Aorta (tissue), 5 donors: ENCODE data around the gene CMSS1. TPM values are rescaled to one million over a fixed set of nuclear protein-coding genes. Genes with fewer than 3 reads are reported as not detected.

Experiments
- ATAC-seq: fragments of 200-7000 bp; cut with Tn5 transposase; one replicate; pipeline ENCODE4 v1.9.1; 2022; ENCODE audit warnings: moderate library complexity; ENCODE audit not compliant: low FRiP score
- DNase-seq, 2 donors: peaks; one replicate each; pipeline ENCODE4 v3.0.0-alpha.2; 2020
- H3K27ac ChIP-seq, 2 donors: one replicate each; pipeline ENCODE4 v1.5.1; 2013; ENCODE audit warnings: low read length in 2 of 2, mild to moderate bottlenecking in 2 of 2, moderate library complexity in 2 of 2, control low read depth in 1 of 2, inconsistent platforms in 1 of 2, low read depth in 1 of 2
- H3K27me3 ChIP-seq, 2 donors: one replicate each; pipeline ENCODE4 v1.6.1; 2013; ENCODE audit warnings: control low read depth in 1 of 2, low read length in 1 of 2, mild to moderate bottlenecking in 1 of 2, moderate library complexity in 1 of 2; ENCODE audit not compliant: insufficient read depth in 2 of 2, control insufficient read depth in 1 of 2
- H3K36me3 ChIP-seq, 2 donors: one replicate each; pipeline ENCODE4 v1.6.1; 2013; ENCODE audit warnings: control low read depth in 1 of 2, low read length in 1 of 2, mild to moderate bottlenecking in 1 of 2; ENCODE audit not compliant: insufficient read depth in 2 of 2, control insufficient read depth in 1 of 2
- H3K4me1 ChIP-seq, 2 donors: one replicate each; pipeline ENCODE4 v1.6.1; 2013; ENCODE audit warnings: low read length in 2 of 2, control low read depth in 1 of 2, mild to moderate bottlenecking in 1 of 2, moderate library complexity in 1 of 2; ENCODE audit not compliant: insufficient read depth in 2 of 2, control insufficient read depth in 1 of 2
- H3K4me3 ChIP-seq, 2 donors: one replicate each; pipeline ENCODE4 v1.5.1; 2013; ENCODE audit warnings: low read length in 2 of 2, control low read depth in 1 of 2, mild to moderate bottlenecking in 1 of 2
- H3K9me3 ChIP-seq: one replicate; pipeline ENCODE4 v1.6.1; 2013; ENCODE audit warnings: mild to moderate bottlenecking, low read length; ENCODE audit not compliant: control insufficient read depth
- WGBS, 2 donors: extraction: QIAGEN DNeasy Blood & Tissue Kit; methylation state at CpG; one replicate each; pipeline ENCODE4 v1.1.7; 2013; 5-methylcytosine and 5-hydroxymethylcytosine counted together
- intact Hi-C, 2 donors: fragments of 100-400 bp; cut with DNase I; formaldehyde crosslinking; loops; one replicate each; pipeline versions ENCODE4 v1.14.2 to v1.15.0; 2022
- polyA plus RNA-seq, 2 donors: library from polyadenylated mRNA; stranded (reverse); fragments of 200-250 nt; gene quantifications; one replicate each; pipeline ENCODE4 v1.2.3, GENCODE V29; 2013
- total RNA-seq, 2 donors: library from RNA; stranded (reverse); fragmentation: NEBNext Ultra II Directional; extraction: Animal tissue kit (Norgen Biotek cat#: 25700); gene quantifications; one replicate each; pipeline ENCODE4 v1.2.1, GENCODE V29; 2021
- donor health status: healthy with polysubstance abuse.
- donor health status: Bipolar disorder and iron deficiency.
- donor health status: DM: no; HTN: no; CAD: no.
- donor health status: DM: no; HTN: no; CAD: no.
- donor health status: DM: yes; HTN: yes; CAD: no.

The CMSS1 gene
- total and polyA plus RNA-seq, 4 donors = 21.3 to 36.3 (median 33.3) TPM

GRCh38 chr3:99960123-99960878 is 142.6 kb downstream of the CMSS1 start:
- ATAC-seq (no peak), DNase-seq (no peak)
- H3K4me1 ChIP-seq = peaks cover 7 to 14% of the 10 kb centered on the region in 2 donors
- H3K9me3 ChIP-seq = no peaks in the 10 kb centered on the region
- intact Hi-C loops = loop anchor here (5.0 to 10.0 kb wide), 4 partner anchors 72 to 294 kb away; no protein-coding TSS in a partner anchor
- no peaks in the 10 kb centered on the region for H3K36me3 ChIP-seq
- whole genome bisulfite sequencing, 2 donors = 24 to 27% methylated on average over 5 of the region's 5 CpGs
- no peak overlapping the region for H3K4me3 ChIP-seq
- no peaks in the 10 kb centered on the region for H3K27me3 ChIP-seq
- peak overlapping the region; percentile 28 to 73 for H3K27ac ChIP-seq

GRCh38 chr3:99960941-99961340 is 143.3 kb downstream of the CMSS1 start:
- H3K27ac ChIP-seq = peak overlapping the region; percentile 74 to 87
- no peak for DNase-seq

GRCh38 chr3:99961756-99962515 is 144.3 kb downstream of the CMSS1 start:
- ATAC-seq (no peak), DNase-seq (no peak)
- H3K36me3 ChIP-seq = no peaks in the 10 kb centered on the region
- H3K4me1 ChIP-seq = peaks cover 11 to 15% of the 10 kb centered on the region in 2 donors
- H3K4me3 ChIP-seq = no peak overlapping the region
- H3K27ac ChIP-seq = peak overlapping the region; percentile 19 to 88
- 69 to 72% methylated on average over 7 of the region's 7 CpGs for WGBS, 2 donors
- intact Hi-C loops = loop anchor here (5.0 to 10.0 kb wide), 4 partner anchors 70 to 293 kb away; no protein-coding TSS in a partner anchor
- H3K27me3 ChIP-seq = no peaks in the 10 kb centered on the region
- no peaks in the 10 kb centered on the region for H3K9me3 ChIP-seq

More at GRCh38 chr3:99960941-99961340, 143.3 kb downstream of the CMSS1 start:
- intact Hi-C loops = loop anchor here (5.0 to 10.0 kb wide), 4 partner anchors 71 to 294 kb away; no protein-coding TSS in a partner anchor
- H3K9me3 ChIP-seq = no peaks in the 10 kb centered on the region
- no peak overlapping the region for H3K4me3 ChIP-seq
- WGBS, 2 donors = 5 to 8% methylated on average over 7 of the region's 7 CpGs
- peak; percentile 76 for ATAC-seq
- H3K27me3 ChIP-seq = no peaks in the 10 kb centered on the region
- no peaks in the 10 kb centered on the region for H3K36me3 ChIP-seq
- H3K4me1 ChIP-seq = peaks cover 9 to 16% of the 10 kb centered on the region in 2 donors

- Histone ChIP-seq H3K9me3 (no peaks in the 10 kb centered on the region), H3K4me3 (no peak overlapping the region), H3K36me3 (no peaks in the 10 kb centered on the region), H3K4me1 (peaks cover 11 to 12% of the 10 kb centered on the region in 2 donors), H3K27me3 (no peaks in the 10 kb centered on the region), H3K27ac (peak overlapping the region; percentile 42 to 60)
- no peak for DNase-seq
- WGBS, 2 donors = 25% methylated on average over 2 of the region's 2 CpGs
- intact Hi-C loops = loop anchor here (5.0 to 10.0 kb wide), 4 partner anchors 70 to 292 kb away; no protein-coding TSS in a partner anchor
- no peak for ATAC-seq
Observed at GRCh38 chr3:99962703-99963102, 145.0 kb downstream of the CMSS1 start.

- ATAC-seq (no peak), DNase-seq (no peak)
- Histone ChIP-seq H3K4me3 (no peak overlapping the region), H3K9me3 (no peaks in the 10 kb centered on the region), H3K36me3 (no peaks in the 10 kb centered on the region), H3K27me3 (no peaks in the 10 kb centered on the region), H3K27ac (peak overlapping the region in 1 of 2 donors; percentile 98), H3K4me1 (peaks cover 7 to 8% of the 10 kb centered on the region in 2 donors)
- 35 to 44% methylated on average over 1 of the region's 1 CpG for WGBS, 2 donors
- intact Hi-C loops = loop anchor here (5.0 to 10.0 kb wide), 4 partner anchors 37 to 290 kb away; no protein-coding TSS in a partner anchor
Observed at GRCh38 chr3:99965077-99965476, 147.4 kb downstream of the CMSS1 start.

GRCh38 chr3:99965681-99966408 is 148.2 kb downstream of the CMSS1 start:
- ATAC-seq (no peak), DNase-seq (no peak)
- Histone ChIP-seq H3K27ac (peak overlapping the region; percentile 98), H3K4me3 (no peak overlapping the region), H3K9me3 (no peaks in the 10 kb centered on the region), H3K4me1 (peaks cover 7 to 8% of the 10 kb centered on the region in 2 donors), H3K36me3 (no peaks in the 10 kb centered on the region), H3K27me3 (no peaks in the 10 kb centered on the region)
- 93 to 96% methylated on average over 3 of the region's 3 CpGs for WGBS, 2 donors
- intact Hi-C loops = loop anchor here (5.0 to 10.0 kb wide), 4 partner anchors 36 to 289 kb away; no protein-coding TSS in a partner anchor

GRCh38 chr3:99966662-99967416 is 149.2 kb downstream of the CMSS1 start:
- intact Hi-C loops = loop anchor here (5.0 to 10.0 kb wide), 4 partner anchors 35 to 288 kb away; no protein-coding TSS in a partner anchor
- Histone ChIP-seq H3K4me1 (peaks cover 7 to 8% of the 10 kb centered on the region in 2 donors), H3K27me3 (no peaks in the 10 kb centered on the region), H3K36me3 (no peaks in the 10 kb centered on the region), H3K27ac (peak overlapping the region; percentile 91 to 98), H3K4me3 (no peak overlapping the region), H3K9me3 (no peaks in the 10 kb centered on the region)
- WGBS, 2 donors = 11 to 12% methylated on average over 7 of the region's 7 CpGs
- ATAC-seq (peak; percentile 74), DNase-seq (peak in 1 of 2 donors; percentile 54)
